ENCODE measurements around the gene ZBTB21.
A peak's percentile ranks its signal among the peaks of the same experiment; 100 is the strongest.
"Not testable (repeated sequence)": the region's sequence is repeated elsewhere in the genome, so short reads cannot be mapped to it uniquely, and the experiment has no call there.

ZBTB21 gene

GRCh38 chr21:41953831-41954653 lies 56.1 kb downstream of the ZBTB21 start, which contains the start of gene C2CD2:
Gene C2CD2 (minus strand): TSS chr21:41954018. CDS start chr21:41953648, 370 bp downstream.
- FAIRE-seq, result no peak

GRCh38 chr21:41953249-41953830 lies 56.8 kb downstream of the ZBTB21 start:
- DNase-seq (ENCODE audit: low spot score) (no peak), FAIRE-seq (no peak)

More at GRCh38 chr21:41953831-41954653, 56.1 kb downstream of the ZBTB21 start, which contains the start of gene C2CD2:
- DNase-seq (ENCODE audit: low spot score), result peak; percentile 69

- FAIRE-seq, result no peak
- no peak for DNase-seq (ENCODE audit: low spot score)
These were observed 57.5 kb downstream of the ZBTB21 start for GRCh38 chr21:41952568-41953248.

- FAIRE-seq (no peak), DNase-seq (ENCODE audit: low spot score) (no peak)
These were observed 58.1 kb downstream of the ZBTB21 start for GRCh38 chr21:41951876-41952567.

- DNase-seq (ENCODE audit: low spot score) (no peak), FAIRE-seq (no peak)
These were observed 59.2 kb downstream of the ZBTB21 start for GRCh38 chr21:41950941-41951351.

- not testable (repeated sequence) for FAIRE-seq; DNase-seq (ENCODE audit: low spot score)
These were observed 60.5 kb downstream of the ZBTB21 start for GRCh38 chr21:41949631-41950030.

GRCh38 chr21:41948901-41949300 lies 61.3 kb downstream of the ZBTB21 start:
- DNase-seq (ENCODE audit: low spot score), result no peak
- FAIRE-seq, result no peak

GRCh38 chr21:41948078-41948895 lies 61.9 kb downstream of the ZBTB21 start:
- no peak for DNase-seq (ENCODE audit: low spot score)
- no peak for FAIRE-seq

- DNase-seq (ENCODE audit: low spot score) (no peak), FAIRE-seq (no peak)
These were observed 64.2 kb downstream of the ZBTB21 start for GRCh38 chr21:41945982-41946381.

GRCh38 chr21:41943851-41944250 lies 66.3 kb downstream of the ZBTB21 start:
- DNase-seq (ENCODE audit: low spot score), result no peak
- FAIRE-seq, result no peak

GRCh38 chr21:41942457-41942856 lies 67.7 kb downstream of the ZBTB21 start:
- no peak for FAIRE-seq
- DNase-seq (ENCODE audit: low spot score), result no peak

GRCh38 chr21:41941941-41942340 lies 68.2 kb downstream of the ZBTB21 start:
- FAIRE-seq (no peak), DNase-seq (ENCODE audit: low spot score) (no peak)

- no peak for FAIRE-seq
- no peak for DNase-seq (ENCODE audit: low spot score)
These were observed 69.7 kb downstream of the ZBTB21 start for GRCh38 chr21:41940431-41940830.

GRCh38 chr21:41939391-41939790 lies 70.8 kb downstream of the ZBTB21 start:
- FAIRE-seq (no peak), DNase-seq (ENCODE audit: low spot score) (no peak)

All from urothelium cell line (cell line).